Stimulated activated CD8-positive, alpha-beta memory T cell treated with anti-CD3 and anti-CD28 coated beads, Interleukin-2, amount 100 ng/mL, for 48 hours (primary cell): Measurements from ENCODE around the gene FAM162B.
"Not testable (repeated sequence)": the region's sequence is repeated elsewhere in the genome, so short reads cannot be mapped to it uniquely, and the experiment has no call there.

Experiments used
- DNase-seq, 2 donors: peaks; one replicate each; pipeline ENCODE4 v3.0.0-alpha.2; 2020; ENCODE audit warnings: low read depth in 2 of 2

The FAM162B gene

DNA sequence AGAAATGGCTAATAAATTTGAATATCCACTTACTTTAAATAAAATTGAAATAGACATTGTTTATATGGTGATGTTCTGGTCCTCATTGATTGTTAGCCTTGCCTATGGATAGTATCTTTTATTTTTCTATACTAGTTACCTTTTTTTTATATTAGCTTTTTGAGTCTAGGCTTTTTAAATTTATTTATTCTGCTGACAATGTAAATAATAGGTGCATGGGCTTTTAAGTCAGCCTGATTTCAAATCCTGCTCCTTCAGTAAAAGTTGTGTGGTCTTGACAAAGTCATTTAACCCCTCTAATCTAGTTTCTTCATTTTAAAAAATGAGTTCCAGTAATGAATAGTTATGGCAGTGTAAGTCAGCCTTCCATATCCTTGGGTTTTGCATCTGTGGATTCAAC is 38.6 kb downstream of the FAM162B start:
- DNase-seq = no peak

DNA sequence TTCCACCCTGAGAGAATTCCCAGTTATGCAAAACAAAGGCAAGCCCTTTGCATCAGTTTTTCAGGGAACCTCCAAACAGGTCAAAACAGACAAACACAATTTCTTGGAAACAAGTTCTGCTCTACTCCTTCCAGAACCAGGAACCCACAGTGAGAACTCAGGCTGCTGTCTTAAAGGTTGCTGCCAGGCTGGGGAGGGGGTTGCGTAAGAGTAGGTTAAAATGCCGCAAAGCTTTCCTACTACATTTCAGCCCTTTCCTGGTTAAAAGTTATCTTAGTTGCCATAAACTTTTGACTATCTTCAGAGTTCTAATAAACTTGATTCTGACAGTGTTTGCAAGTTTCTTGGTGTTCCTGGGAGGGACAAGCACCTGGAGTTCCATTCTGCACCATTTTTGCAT is 50.8 kb downstream of the FAM162B start:
- no peak for DNase-seq

DNA sequence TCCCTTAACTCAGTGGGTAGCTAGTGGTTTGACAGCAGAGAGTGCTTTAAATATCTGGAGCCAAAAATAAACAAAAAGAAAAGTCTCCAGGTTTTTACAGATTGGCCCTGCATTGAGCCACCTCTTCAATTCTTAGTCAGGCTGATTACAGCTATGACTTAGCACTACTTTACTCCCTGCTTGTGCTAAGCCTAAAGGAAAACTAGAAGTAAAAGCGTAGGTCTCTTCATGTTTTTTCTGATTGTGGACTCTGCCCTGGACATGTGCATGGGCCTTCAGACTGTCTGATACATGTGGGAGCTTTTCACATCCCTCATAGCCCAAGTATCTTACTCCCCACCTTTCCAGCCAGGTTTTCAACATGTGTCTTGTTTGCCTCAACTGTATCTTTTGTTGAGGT is 51.2 kb downstream of the FAM162B start:
- DNase-seq = no peak

DNA sequence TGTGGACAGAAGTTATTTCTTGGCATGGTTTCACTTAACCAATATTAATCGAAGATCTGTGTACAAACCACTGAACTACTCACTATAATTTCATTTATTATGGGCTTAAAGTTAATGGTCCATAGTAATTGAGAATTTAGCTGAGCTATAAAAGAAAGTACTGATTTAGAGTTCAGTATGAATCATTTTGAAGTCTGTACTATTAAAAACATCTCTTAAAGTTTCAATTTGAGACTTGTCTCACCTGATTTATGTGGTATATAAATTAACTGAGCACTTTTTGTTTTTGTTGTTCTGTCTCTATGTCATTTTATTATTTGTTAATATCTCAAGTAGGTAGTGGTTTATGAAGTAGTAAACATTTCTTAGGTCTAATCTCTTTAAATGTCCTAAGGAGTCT is 59.6 kb downstream of the FAM162B start:
- DNase-seq = no peak

DNA sequence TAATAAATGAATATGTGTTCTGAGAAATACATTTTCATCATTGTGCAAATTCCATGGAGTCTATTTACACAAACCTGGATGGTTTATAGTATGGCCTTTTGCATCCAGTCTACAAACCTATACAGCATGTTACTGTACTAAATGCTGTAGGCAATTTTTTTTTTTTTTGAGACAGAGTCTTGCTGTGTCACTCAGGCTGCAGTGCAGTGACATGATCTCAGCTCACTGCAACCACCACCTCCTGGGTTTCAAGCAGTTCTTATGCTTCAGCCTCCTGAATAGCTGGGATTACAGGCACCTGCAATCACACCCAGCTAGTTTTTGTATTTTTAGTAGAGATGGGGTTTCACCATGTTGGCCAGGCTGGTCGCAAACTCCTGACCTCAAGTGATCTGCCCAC is 61.6 kb downstream of the FAM162B start:
- not testable (repeated sequence) for DNase-seq
